Tibial artery (tissue), 4 donors: ENCODE data around the gene DCDC2.

ENCODE experiments used
- DNase-seq, 2 donors: peaks; one replicate each; pipeline ENCODE4 v3.0.0-alpha.2; 2019
- H3K27ac ChIP-seq, 2 donors: fragments of 200-600 bp; sonication (generic) in 1 of 2; 1 replicate in 1 of 2; 2 replicates in 1 of 2; pipeline ENCODE4 v1.5.1; 2018 to 2019; ENCODE audit warnings: mild to moderate bottlenecking in 1 of 2
- H3K27me3 ChIP-seq, 2 donors: fragments of 200-600 bp; sonication (generic) in 1 of 2; one replicate each; pipeline versions ENCODE4 v1.5.1 to v1.6.0; 2016 to 2019
- H3K36me3 ChIP-seq, 3 donors: fragments of 200-600 bp; sonication (generic) in 2 of 3; one replicate each; pipeline ENCODE4 v1.5.1; 2016 to 2019; ENCODE audit warnings: mild to moderate bottlenecking in 2 of 3
- H3K4me1 ChIP-seq, 4 donors: fragments of 200-600 bp; sonication (generic) in 2 of 4; 1 replicate in 3 of 4; 2 replicates in 1 of 4; pipeline ENCODE4 v1.5.1; 2016 to 2019
- H3K4me3 ChIP-seq, 2 donors: fragments of 200-600 bp; sonication (generic) in 1 of 2; 1 replicate in 1 of 2; 2 replicates in 1 of 2; pipeline ENCODE4 v1.5.1; 2018 to 2019; ENCODE audit warnings: mild to moderate bottlenecking in 2 of 2
- H3K9me3 ChIP-seq, 3 donors: fragments of 200-600 bp; sonication (generic) in 1 of 3; one replicate each; pipeline ENCODE4 v1.5.1; 2016 to 2019
- intact Hi-C: fragments of 100-400 bp; cut with DNase I; formaldehyde crosslinking; loops from one replicate; pipeline ENCODE4 v1.15.0; 2023; ENCODE audit warnings: low total_unique reads
- TF ChIP-seq, protein P1 (sequence below), 2 experiments: fragments of 200-600 bp in 1 of 2; fragments of 450-650 bp in 1 of 2; IDR thresholded peaks; one replicate each; pipeline ENCODE4 v1.5.1; 2017 to 2019; ENCODE audit warnings: antibody characterized with exemption in 2 of 2, mild to moderate bottlenecking in 1 of 2, moderate library complexity in 1 of 2

Gene DCDC2

DNA sequence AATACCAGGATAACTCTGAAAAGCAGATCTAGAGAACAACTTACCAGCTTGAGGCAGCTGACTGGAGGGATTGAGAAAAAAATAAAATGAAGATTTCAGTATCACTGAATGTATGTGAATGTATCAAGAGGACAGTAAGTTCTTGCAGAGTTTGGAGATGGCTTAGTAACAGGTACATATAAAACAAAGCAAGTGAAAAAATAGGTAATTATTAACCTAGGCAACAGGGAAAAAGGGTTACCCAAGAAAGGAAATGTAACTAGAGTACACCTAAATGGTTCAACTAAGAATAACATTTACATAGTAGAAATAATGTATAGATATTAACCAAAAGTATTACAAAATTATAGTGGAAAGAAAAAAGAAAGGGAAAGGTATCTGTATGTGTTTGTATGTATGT lies 164.5 kb downstream of the DCDC2 start:
- TF ChIP-seq, protein P1, sequence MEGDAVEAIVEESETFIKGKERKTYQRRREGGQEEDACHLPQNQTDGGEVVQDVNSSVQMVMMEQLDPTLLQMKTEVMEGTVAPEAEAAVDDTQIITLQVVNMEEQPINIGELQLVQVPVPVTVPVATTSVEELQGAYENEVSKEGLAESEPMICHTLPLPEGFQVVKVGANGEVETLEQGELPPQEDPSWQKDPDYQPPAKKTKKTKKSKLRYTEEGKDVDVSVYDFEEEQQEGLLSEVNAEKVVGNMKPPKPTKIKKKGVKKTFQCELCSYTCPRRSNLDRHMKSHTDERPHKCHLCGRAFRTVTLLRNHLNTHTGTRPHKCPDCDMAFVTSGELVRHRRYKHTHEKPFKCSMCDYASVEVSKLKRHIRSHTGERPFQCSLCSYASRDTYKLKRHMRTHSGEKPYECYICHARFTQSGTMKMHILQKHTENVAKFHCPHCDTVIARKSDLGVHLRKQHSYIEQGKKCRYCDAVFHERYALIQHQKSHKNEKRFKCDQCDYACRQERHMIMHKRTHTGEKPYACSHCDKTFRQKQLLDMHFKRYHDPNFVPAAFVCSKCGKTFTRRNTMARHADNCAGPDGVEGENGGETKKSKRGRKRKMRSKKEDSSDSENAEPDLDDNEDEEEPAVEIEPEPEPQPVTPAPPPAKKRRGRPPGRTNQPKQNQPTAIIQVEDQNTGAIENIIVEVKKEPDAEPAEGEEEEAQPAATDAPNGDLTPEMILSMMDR (IDR thresholded peaks at IDR 0.05), result no peak
- no peak overlapping the region for H3K4me3 ChIP-seq
- no peak overlapping the region for H3K27ac ChIP-seq

DNA sequence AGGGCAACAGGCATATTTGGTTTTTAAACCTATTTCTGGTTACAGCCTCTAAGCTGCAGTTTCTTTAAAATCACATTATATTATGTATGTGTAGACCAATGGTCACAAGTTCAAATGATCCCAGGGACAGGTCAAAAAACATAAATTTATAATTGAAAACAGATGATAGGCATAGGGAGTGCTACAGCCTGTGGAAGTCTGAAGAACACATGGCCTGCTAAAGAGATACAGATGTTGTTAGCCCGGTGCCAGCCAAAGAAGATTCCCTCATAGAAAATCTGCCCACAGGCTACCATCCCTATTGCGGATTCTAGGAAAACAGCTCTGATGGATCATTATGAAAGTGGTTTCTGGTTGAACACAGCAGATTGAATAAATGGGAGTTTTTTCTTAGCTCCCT lies 166.5 kb downstream of the DCDC2 start:
- Histone ChIP-seq H3K36me3 (no peaks in the 10 kb centered on the region), H3K4me1 (no peaks in the 10 kb centered on the region), H3K27ac (no peak overlapping the region), H3K4me3 (no peak overlapping the region), H3K27me3 (peaks cover 0 to 8% of the 10 kb centered on the region in 2 donors), H3K9me3 (no peaks in the 10 kb centered on the region)
- TF ChIP-seq, protein P1 (IDR thresholded peaks at IDR 0.05), result no peak
- intact Hi-C loops, result no loop called here
- DNase-seq, result no peak

More for the DNA sequence above, 164.5 kb downstream of the DCDC2 start:
- Histone ChIP-seq H3K9me3 (no peaks in the 10 kb centered on the region), H3K27me3 (peaks cover 0 to 9% of the 10 kb centered on the region in 2 donors), H3K4me1 (no peaks in the 10 kb centered on the region), H3K36me3 (no peaks in the 10 kb centered on the region)
- intact Hi-C loops, result no loop called here
- DNase-seq, result no peak

DNA sequence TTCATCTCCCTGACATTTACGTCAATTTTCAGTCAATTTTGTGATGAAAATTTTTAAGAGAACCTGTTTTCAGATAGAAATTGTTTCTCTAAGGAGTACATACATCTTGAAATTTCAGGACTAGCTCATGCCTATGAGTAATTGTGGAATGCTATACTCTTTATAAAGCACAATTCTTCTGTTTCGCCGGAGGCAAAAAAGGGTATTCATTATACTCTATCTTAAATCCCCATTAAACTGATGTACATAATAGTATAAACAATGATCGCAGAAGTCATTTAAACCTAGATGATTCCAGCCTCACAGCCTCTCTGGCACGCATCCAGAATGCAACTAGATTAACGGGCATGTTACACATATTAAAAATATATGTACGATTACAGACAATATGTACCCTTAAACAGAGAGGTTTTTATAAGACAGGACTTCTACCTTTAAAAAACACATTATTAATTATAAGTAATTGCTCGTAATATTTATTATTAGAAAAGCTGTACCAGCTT lies 169.2 kb downstream of the DCDC2 start:
- Histone ChIP-seq H3K4me1 (no peaks in the 10 kb centered on the region), H3K27ac (no peak overlapping the region), H3K9me3 (no peaks in the 10 kb centered on the region), H3K4me3 (no peak overlapping the region), H3K36me3 (no peaks in the 10 kb centered on the region), H3K27me3 (peaks cover 0 to 8% of the 10 kb centered on the region in 2 donors)
- no peak for DNase-seq
- TF ChIP-seq, protein P1 (IDR thresholded peaks at IDR 0.05), result no peak
- intact Hi-C loops, result no loop called here

DNA sequence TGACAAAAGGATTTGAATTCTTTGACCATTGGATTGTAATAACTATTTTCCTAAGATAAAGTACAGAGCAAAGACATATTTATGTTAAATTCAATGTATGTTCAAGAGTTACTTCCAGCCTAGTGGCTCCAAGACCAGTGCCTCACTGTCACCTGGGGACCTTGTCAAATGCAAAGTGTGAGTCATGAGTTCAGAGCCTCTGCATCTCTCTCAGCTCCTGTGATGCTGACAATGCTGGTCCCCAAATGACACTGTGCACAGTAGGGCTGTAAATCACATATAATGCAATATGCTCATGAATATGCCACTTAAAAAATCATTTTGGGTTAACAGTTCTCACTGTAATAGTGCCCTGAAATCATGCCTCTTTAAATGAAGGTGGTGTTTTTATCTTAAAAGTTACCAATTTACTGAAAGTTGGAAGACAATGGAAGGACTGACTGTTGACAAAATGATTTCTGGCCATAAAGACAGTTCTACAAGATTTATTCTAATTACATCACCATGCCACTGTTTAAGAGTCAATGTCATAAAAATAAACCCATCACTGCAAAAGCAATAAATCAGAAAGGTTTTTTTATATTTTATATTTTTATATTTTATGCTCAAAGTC lies 169.8 kb downstream of the DCDC2 start:
- H3K4me3 ChIP-seq, result no peak overlapping the region
- no peaks in the 10 kb centered on the region for H3K9me3 ChIP-seq
- H3K27ac ChIP-seq, result no peak overlapping the region
- no peaks in the 10 kb centered on the region for H3K4me1 ChIP-seq
- H3K27me3 ChIP-seq, result peaks cover 0 to 8% of the 10 kb centered on the region in 2 donors
- H3K36me3 ChIP-seq, result no peaks in the 10 kb centered on the region
- intact Hi-C loops, result no loop called here
- DNase-seq, result no peak
- TF ChIP-seq, protein P1 (IDR thresholded peaks at IDR 0.05), result no peak

DNA sequence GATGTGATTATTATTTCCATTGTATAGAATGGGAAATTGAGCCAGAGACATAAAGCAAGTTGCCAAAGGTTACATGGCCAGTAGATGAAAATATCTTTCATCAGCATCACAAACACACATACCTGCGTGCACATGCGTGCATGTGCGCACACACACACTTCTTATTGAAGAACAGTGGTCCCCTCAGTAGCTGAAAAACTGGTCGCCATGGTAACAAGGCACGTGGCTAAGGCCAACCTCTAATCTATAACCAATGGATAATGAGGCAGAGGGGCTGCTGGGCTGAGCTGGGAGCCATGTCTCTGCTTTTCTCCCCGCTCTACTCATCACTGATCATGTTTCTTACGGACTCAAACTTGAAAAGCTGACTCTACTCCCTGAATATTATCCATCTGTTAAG lies 171.5 kb downstream of the DCDC2 start:
- H3K27me3 ChIP-seq, result peaks cover 0 to 7% of the 10 kb centered on the region in 2 donors
- no peaks in the 10 kb centered on the region for H3K9me3 ChIP-seq
- intact Hi-C loops, result no loop called here
- TF ChIP-seq, protein P1 (IDR thresholded peaks at IDR 0.05), result no peak
- no peak overlapping the region for H3K27ac ChIP-seq
- no peak for DNase-seq
- H3K36me3 ChIP-seq, result no peaks in the 10 kb centered on the region
- no peak overlapping the region for H3K4me3 ChIP-seq
- H3K4me1 ChIP-seq, result no peaks in the 10 kb centered on the region
